ENCODE results near the gene PADI1. TPM values are rescaled to one million over a fixed set of nuclear protein-coding genes. Genes with fewer than 3 reads are reported as not detected.

Gene PADI1
- total and polyA plus RNA-seq, 2 donors (not counting 1 experiment from before 2014, with no cell fraction given) = not detected

DNA sequence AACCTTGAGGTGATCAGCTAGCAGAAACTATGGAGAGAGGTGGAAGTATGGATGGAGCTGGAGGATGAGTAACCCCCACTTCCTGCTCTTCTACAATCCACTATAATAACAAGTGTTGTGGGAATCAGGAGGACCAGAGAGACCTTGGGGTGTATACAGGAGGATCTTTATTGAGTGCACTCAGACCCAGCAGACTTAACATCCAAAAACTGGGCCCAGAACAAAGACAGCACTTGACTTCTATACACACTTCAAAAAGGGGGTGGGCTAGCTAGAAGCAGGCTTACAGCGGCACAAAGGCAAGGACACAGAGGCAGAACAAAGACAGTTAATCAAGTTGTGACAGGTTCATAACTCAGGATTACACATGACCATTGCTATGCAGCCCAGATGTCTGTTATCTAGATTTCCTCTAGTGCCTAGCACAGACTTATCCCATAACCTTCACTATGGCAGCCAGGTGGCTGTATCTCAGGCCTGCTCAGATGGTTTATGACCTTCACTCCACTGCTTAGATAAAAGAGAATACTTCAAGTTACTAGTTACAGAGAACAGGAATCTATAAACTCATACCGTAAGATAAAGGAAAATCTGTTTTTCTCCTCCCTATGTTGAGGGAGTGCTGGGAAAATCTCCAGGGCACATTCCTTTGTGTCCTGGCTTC, 49.5 kb upstream of the PADI1 start:
- H3K4me1 ChIP-seq (ENCODE audit: control insufficient read depth in 2 of 2, insufficient read depth in 2 of 2, low read length in 2 of 2) = no peaks in the 10 kb centered on the region
- H3K9me3 Mint-ChIP-seq (ENCODE audit: insufficient read depth) = peaks cover 28% of the 10 kb centered on the region
- no peak overlapping the region for H3K4me3 Mint-ChIP-seq
- peaks cover 25% of the 10 kb centered on the region for H3K27me3 Mint-ChIP-seq
- no peak for TF ChIP-seq EZH2 (IDR thresholded peaks at IDR 0.05; ENCODE audit: borderline replicate concordance, insufficient read depth, low read depth, low read length, poor library complexity, severe bottlenecking)
- TF ChIP-seq, protein P1, sequence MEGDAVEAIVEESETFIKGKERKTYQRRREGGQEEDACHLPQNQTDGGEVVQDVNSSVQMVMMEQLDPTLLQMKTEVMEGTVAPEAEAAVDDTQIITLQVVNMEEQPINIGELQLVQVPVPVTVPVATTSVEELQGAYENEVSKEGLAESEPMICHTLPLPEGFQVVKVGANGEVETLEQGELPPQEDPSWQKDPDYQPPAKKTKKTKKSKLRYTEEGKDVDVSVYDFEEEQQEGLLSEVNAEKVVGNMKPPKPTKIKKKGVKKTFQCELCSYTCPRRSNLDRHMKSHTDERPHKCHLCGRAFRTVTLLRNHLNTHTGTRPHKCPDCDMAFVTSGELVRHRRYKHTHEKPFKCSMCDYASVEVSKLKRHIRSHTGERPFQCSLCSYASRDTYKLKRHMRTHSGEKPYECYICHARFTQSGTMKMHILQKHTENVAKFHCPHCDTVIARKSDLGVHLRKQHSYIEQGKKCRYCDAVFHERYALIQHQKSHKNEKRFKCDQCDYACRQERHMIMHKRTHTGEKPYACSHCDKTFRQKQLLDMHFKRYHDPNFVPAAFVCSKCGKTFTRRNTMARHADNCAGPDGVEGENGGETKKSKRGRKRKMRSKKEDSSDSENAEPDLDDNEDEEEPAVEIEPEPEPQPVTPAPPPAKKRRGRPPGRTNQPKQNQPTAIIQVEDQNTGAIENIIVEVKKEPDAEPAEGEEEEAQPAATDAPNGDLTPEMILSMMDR (IDR thresholded peaks at IDR 0.05) = no peak
- H2AFZ ChIP-seq (ENCODE audit: insufficient read depth, low read depth, low read length, poor library complexity, severe bottlenecking) = no peak overlapping the region
- no peaks in the 10 kb centered on the region for H3K36me3 ChIP-seq (replicated peaks in 1 of 2; ENCODE audit: control extremely low read depth in 1 of 2, control insufficient read depth in 1 of 2, extremely low read depth in 1 of 2, insufficient read depth in 2 of 2, low read length in 1 of 2)
- no peak overlapping the region for H3K27ac ChIP-seq (ENCODE audit: low read length in 2 of 2)
- no peak overlapping the region for H3K27ac Mint-ChIP-seq
- no peaks in the 10 kb centered on the region for H3K4me1 Mint-ChIP-seq
- H3K4me2 ChIP-seq (replicated peaks; ENCODE audit: low read depth, low read length, poor library complexity, severe bottlenecking) = no peak overlapping the region
- no peaks in the 10 kb centered on the region for H4K20me1 ChIP-seq (ENCODE audit: control insufficient read depth, insufficient read depth, low read length, poor library complexity, severe bottlenecking)
- intact Hi-C loops (cut with micrococcal nuclease) = loop anchor here (5.0 kb wide), 1 partner anchor 37 kb away; no protein-coding TSS in a partner anchor
- H3K9ac ChIP-seq (ENCODE audit: low read length) = no peak overlapping the region
- DNase-seq = no peak
- H3K79me2 ChIP-seq (ENCODE audit: control insufficient read depth, insufficient read depth, low read length) = no peaks in the 10 kb centered on the region
- ChIA-PET CTCF (no interaction called here), POLR2A (no interaction called here)
- no peak overlapping the region for H3K4me3 ChIP-seq (ENCODE audit: control extremely low read depth in 1 of 5, extremely low read depth in 1 of 5, insufficient read depth in 1 of 5, low read depth in 2 of 5, low read length in 4 of 5)
- H3K27me3 ChIP-seq (replicated peaks in 1 of 4; ENCODE audit: control extremely low read depth in 1 of 4, control insufficient read depth in 3 of 4, insufficient read depth in 4 of 4, low read length in 3 of 4) = peaks cover 0 to 8% (median 0%) of the 10 kb centered on the region in 4 experiments
- peaks cover 0 to 44% (median 38%) of the 10 kb centered on the region in 3 donors for H3K9me3 ChIP-seq (ENCODE audit: control extremely low read depth in 1 of 3, control insufficient read depth in 2 of 3, insufficient read depth in 1 of 3, low read length in 2 of 3)
- no peak for ATAC-seq (ENCODE audit: low read depth)
- WGBS (ENCODE audit: insufficient coverage) = 33% methylated on average over 1 of the region's 2 CpGs

DNA sequence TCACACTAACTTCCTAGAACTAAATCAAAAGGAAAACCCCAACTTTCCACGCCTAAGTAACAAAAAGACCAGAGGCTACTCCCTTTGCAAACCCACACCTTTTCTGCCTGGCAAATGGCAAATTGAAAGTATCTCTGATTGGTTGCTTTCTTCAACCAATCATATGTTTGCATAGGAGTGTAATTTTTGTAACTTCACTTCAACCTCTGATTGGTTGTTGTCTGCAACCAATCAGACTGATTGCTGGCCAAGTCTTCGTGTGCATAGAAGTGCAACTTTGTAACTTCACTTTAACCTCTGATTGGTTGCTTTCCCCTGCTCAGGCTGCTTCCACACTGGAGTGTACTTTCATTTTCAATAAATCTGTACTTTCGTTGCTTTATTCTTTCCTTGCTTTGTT, 48.8 kb upstream of the PADI1 start:
- Histone ChIP-seq H4K20me1 (ENCODE audit: control insufficient read depth, insufficient read depth, low read length, poor library complexity, severe bottlenecking) (no peaks in the 10 kb centered on the region), H3K27me3 (replicated peaks in 1 of 4; ENCODE audit: control extremely low read depth in 1 of 4, control insufficient read depth in 3 of 4, insufficient read depth in 4 of 4, low read length in 3 of 4) (peaks cover 0 to 5% (median 0%) of the 10 kb centered on the region in 4 experiments), H3K9ac (ENCODE audit: low read length) (no peak overlapping the region), H3K36me3 (replicated peaks in 1 of 2; ENCODE audit: control extremely low read depth in 1 of 2, control insufficient read depth in 1 of 2, extremely low read depth in 1 of 2, insufficient read depth in 2 of 2, low read length in 1 of 2) (no peaks in the 10 kb centered on the region), H2AFZ (ENCODE audit: insufficient read depth, low read depth, low read length, poor library complexity, severe bottlenecking) (no peak overlapping the region), H3K9me3 (ENCODE audit: control extremely low read depth in 1 of 3, control insufficient read depth in 2 of 3, insufficient read depth in 1 of 3, low read length in 2 of 3) (peaks cover 0 to 40% (median 38%) of the 10 kb centered on the region in 3 donors), H3K4me1 (ENCODE audit: control insufficient read depth in 2 of 2, insufficient read depth in 2 of 2, low read length in 2 of 2) (no peaks in the 10 kb centered on the region), H3K4me2 (replicated peaks; ENCODE audit: low read depth, low read length, poor library complexity, severe bottlenecking) (no peak overlapping the region), H3K4me3 (ENCODE audit: control extremely low read depth in 1 of 5, extremely low read depth in 1 of 5, insufficient read depth in 1 of 5, low read depth in 2 of 5, low read length in 4 of 5) (no peak overlapping the region), H3K79me2 (ENCODE audit: control insufficient read depth, insufficient read depth, low read length) (no peaks in the 10 kb centered on the region), H3K27ac (ENCODE audit: low read length in 2 of 2) (no peak overlapping the region)
- TF ChIP-seq EZH2 (IDR thresholded peaks at IDR 0.05; ENCODE audit: borderline replicate concordance, insufficient read depth, low read depth, low read length, poor library complexity, severe bottlenecking) = no peak
- TF ChIP-seq, protein P1 (IDR thresholded peaks at IDR 0.05) = no peak
- H3K9me3 Mint-ChIP-seq (ENCODE audit: insufficient read depth) = peaks cover 29% of the 10 kb centered on the region
- no peak for DNase-seq
- peaks cover 21% of the 10 kb centered on the region for H3K27me3 Mint-ChIP-seq
- 27% methylated on average over 1 of the region's 3 CpGs for WGBS (ENCODE audit: insufficient coverage)
- no peak for ATAC-seq (ENCODE audit: low read depth)
- H3K4me1 Mint-ChIP-seq = no peaks in the 10 kb centered on the region
- no peak overlapping the region for H3K27ac Mint-ChIP-seq
- ChIA-PET CTCF (no interaction called here), POLR2A (no interaction called here)
- intact Hi-C loops (cut with micrococcal nuclease) = loop anchor here (5.0 kb wide), 1 partner anchor 36 kb away; no protein-coding TSS in a partner anchor
- H3K4me3 Mint-ChIP-seq = no peak overlapping the region

All from B cell (primary cell).